Skin of body (tissue), 2 donors: ENCODE measurements around the gene CEP72. TPM values are rescaled to one million over a fixed set of nuclear protein-coding genes. Genes with fewer than 3 reads are reported as not detected.
"Not testable (repeated sequence)": the region's sequence is repeated elsewhere in the genome, so short reads cannot be mapped to it uniquely, and the experiment has no call there.

Source experiments
- DNase-seq: peaks from one replicate; lab custom pipeline; 2025; lab: John Stamatoyannopoulos, UW
- total RNA-seq: library from RNA; depleted of rRNA; stranded (reverse); fragments of >200 nt; gene quantifications from one replicate; pipeline ENCODE4 v1.2.3, GENCODE V29; 2014

The CEP72 gene
- total RNA-seq, 1 donor from 2014 or later: 4.4 TPM

GRCh38 chr5:682216-682615, 70.1 kb downstream of the CEP72 start:
- DNase-seq: not testable (repeated sequence)

- not testable (repeated sequence) for DNase-seq
Measured at GRCh38 chr5:682651-683358, 70.7 kb downstream of the CEP72 start.

GRCh38 chr5:683551-684481, 71.7 kb downstream of the CEP72 start:
- DNase-seq: no peak

- no peak for DNase-seq
Measured at GRCh38 chr5:684751-685216, 72.6 kb downstream of the CEP72 start.

- DNase-seq: no peak
Measured at GRCh38 chr5:685262-686171, 73.4 kb downstream of the CEP72 start.

- DNase-seq: not testable (repeated sequence)
Measured at GRCh38 chr5:686172-686523, 74.0 kb downstream of the CEP72 start.

- not testable (repeated sequence) for DNase-seq
Measured at GRCh38 chr5:686936-687335, 74.8 kb downstream of the CEP72 start.

- DNase-seq: not testable (repeated sequence)
Measured at GRCh38 chr5:688348-689010, 76.3 kb downstream of the CEP72 start.

GRCh38 chr5:690293-690692, 78.2 kb downstream of the CEP72 start:
- not testable (repeated sequence) for DNase-seq

- not testable (repeated sequence) for DNase-seq
Measured at GRCh38 chr5:691049-691448, 78.9 kb downstream of the CEP72 start.

- DNase-seq: no peak
Measured at GRCh38 chr5:691817-692528, 79.8 kb downstream of the CEP72 start.

GRCh38 chr5:692529-693041, 80.4 kb downstream of the CEP72 start:
- not testable (repeated sequence) for DNase-seq

GRCh38 chr5:693271-694041, 81.3 kb downstream of the CEP72 start, which contains the start of gene TPPP:
Gene TPPP (minus strand): TSS chr5:693352. CDS start chr5:678060, 15,292 bp downstream.
- peak; percentile 21 for DNase-seq

GRCh38 chr5:694042-694431, 81.9 kb downstream of the CEP72 start:
- DNase-seq: not testable (repeated sequence)

GRCh38 chr5:695475-695874, 83.3 kb downstream of the CEP72 start:
- not testable (repeated sequence) for DNase-seq

- DNase-seq: not testable (repeated sequence)
Measured at GRCh38 chr5:696191-696590, 84.1 kb downstream of the CEP72 start.

GRCh38 chr5:696753-697702, 84.9 kb downstream of the CEP72 start:
- DNase-seq: not testable (repeated sequence)
